Measurements from ENCODE around the gene SH3D19. TPM values are rescaled to one million over a fixed set of nuclear protein-coding genes. Genes with fewer than 3 reads are reported as not detected.

The SH3D19 gene
- total RNA-seq, 1 donor from 2014 or later, result 121 TPM

DNA sequence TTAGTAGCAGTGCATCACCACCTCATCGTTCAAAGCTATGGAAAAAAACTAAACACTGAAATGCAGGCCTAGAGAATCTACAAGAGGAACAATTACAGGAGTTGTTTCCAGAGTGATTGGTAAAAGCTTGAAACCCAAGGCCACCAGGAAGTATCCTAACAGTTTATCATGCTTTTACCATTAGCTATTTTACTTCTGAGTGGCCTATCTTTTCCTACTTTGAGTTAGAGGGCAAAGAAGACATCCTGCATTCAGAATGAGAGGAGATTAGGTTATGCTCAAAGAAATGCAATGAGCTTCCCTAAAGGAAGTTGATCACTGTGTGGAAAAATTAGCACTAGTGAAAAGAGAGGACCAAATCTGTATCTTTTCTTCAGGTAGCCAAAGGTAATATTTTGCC is 118.2 kb downstream of the SH3D19 start:
- H3K36me3 ChIP-seq, result no peaks in the 10 kb centered on the region
- intact Hi-C loops (cut with micrococcal nuclease), result no loop called here
- H3K27me3 ChIP-seq (ENCODE audit: low read depth), result no peaks in the 10 kb centered on the region
- H3K4me1 ChIP-seq, result peaks cover 72% of the 10 kb centered on the region
- no peaks in the 10 kb centered on the region for H3K9me3 ChIP-seq (replicated peaks)
- TF ChIP-seq, protein P1, sequence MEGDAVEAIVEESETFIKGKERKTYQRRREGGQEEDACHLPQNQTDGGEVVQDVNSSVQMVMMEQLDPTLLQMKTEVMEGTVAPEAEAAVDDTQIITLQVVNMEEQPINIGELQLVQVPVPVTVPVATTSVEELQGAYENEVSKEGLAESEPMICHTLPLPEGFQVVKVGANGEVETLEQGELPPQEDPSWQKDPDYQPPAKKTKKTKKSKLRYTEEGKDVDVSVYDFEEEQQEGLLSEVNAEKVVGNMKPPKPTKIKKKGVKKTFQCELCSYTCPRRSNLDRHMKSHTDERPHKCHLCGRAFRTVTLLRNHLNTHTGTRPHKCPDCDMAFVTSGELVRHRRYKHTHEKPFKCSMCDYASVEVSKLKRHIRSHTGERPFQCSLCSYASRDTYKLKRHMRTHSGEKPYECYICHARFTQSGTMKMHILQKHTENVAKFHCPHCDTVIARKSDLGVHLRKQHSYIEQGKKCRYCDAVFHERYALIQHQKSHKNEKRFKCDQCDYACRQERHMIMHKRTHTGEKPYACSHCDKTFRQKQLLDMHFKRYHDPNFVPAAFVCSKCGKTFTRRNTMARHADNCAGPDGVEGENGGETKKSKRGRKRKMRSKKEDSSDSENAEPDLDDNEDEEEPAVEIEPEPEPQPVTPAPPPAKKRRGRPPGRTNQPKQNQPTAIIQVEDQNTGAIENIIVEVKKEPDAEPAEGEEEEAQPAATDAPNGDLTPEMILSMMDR (IDR thresholded peaks at IDR 0.05; ENCODE audit: borderline replicate concordance), result no peak
- H3K27ac ChIP-seq (replicated peaks), result peak overlapping the region; percentile 77
- no peak for DNase-seq
- H3K4me3 ChIP-seq, result no peak overlapping the region

DNA sequence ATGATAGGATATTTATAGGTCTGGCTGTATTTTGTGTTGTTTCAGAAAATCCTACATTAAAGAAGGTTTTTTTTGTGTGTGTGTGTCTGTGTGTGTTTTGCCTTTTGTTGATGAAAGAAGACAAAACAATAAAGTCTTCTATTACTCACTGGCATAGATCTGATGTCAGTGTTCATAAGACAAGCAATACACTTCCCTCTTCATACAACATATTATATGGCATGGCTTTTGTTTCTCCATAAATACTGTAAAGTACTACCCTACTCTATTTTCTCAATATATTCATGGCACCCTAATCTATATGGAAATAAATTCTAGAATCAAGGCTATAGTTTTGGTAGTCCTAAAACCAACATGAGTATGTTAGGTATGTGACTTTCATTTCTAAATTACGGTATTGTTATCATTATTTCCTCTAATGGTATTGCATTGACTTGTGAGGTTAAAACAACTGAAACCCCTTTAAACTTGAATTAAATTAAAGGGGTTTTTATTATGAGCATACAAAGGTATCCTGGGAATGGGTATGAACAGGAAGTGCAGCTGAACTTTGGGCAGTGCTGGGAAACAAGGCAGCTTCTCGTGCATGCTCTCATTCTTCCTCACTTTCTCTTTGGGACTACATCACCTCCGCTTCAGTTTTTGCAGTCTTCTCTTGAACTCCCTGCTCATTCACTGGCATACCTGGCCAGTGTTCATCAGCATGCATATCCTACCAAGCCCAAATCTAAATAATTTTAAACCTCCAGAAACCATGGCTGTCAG is 119.0 kb downstream of the SH3D19 start:
- intact Hi-C loops (cut with micrococcal nuclease), result no loop called here
- Histone ChIP-seq H3K4me1 (peaks cover 77% of the 10 kb centered on the region), H3K4me3 (no peak overlapping the region), H3K36me3 (no peaks in the 10 kb centered on the region), H3K9me3 (replicated peaks) (no peaks in the 10 kb centered on the region), H3K27ac (replicated peaks) (peak overlapping the region; percentile 77), H3K27me3 (ENCODE audit: low read depth) (no peaks in the 10 kb centered on the region)
- DNase-seq, result no peak
- TF ChIP-seq, protein P1 (IDR thresholded peaks at IDR 0.05; ENCODE audit: borderline replicate concordance), result no peak

- peaks cover 74% of the 10 kb centered on the region for H3K4me1 ChIP-seq
- TF ChIP-seq, protein P1 (IDR thresholded peaks at IDR 0.05; ENCODE audit: borderline replicate concordance), result no peak
- intact Hi-C loops (cut with micrococcal nuclease), result no loop called here
Observed at GRCh38 chr4:151205722-151206121, 119.7 kb downstream of the SH3D19 start.

DNA sequence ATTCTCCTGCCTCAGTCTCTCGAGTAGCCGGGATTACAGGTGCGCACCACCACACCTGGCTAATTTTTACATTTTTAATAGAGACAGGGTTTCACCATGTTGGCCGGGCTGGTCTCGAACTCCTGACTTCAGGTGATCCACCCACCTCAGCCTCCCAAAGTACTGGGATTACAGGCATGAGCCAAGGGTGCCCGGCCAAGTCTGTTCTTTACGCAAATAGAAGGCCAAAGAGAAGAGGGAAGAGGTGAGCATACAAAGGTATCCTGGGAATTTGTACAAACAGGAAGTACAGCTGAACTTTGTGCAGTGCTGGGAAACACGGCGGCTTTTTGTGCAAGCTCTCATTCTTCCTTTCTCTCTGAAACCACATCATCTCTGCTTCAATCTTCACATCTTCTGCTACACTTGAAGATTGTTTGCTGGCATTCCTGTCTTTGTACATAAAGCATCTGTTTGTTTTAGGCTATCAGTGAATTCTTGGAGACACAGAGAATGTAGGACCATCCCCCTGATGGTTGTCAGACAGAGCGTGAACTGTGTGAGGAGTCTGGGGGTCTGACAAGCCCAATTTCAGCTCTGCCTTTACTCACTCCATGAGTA is 120.4 kb downstream of the SH3D19 start:
- no peaks in the 10 kb centered on the region for H3K36me3 ChIP-seq
- H3K27ac ChIP-seq (replicated peaks), result peak overlapping the region; percentile 77
- no peak for DNase-seq
- H3K9me3 ChIP-seq (replicated peaks), result no peaks in the 10 kb centered on the region
- H3K27me3 ChIP-seq (ENCODE audit: low read depth), result no peaks in the 10 kb centered on the region
- peaks cover 81% of the 10 kb centered on the region for H3K4me1 ChIP-seq
- intact Hi-C loops (cut with micrococcal nuclease), result no loop called here
- H3K4me3 ChIP-seq, result no peak overlapping the region
- TF ChIP-seq, protein P1 (IDR thresholded peaks at IDR 0.05; ENCODE audit: borderline replicate concordance), result no peak

More at GRCh38 chr4:151205722-151206121, 119.7 kb downstream of the SH3D19 start:
- Histone ChIP-seq H3K27ac (replicated peaks) (peak overlapping the region; percentile 77), H3K27me3 (ENCODE audit: low read depth) (no peaks in the 10 kb centered on the region), H3K9me3 (replicated peaks) (no peaks in the 10 kb centered on the region), H3K36me3 (no peaks in the 10 kb centered on the region), H3K4me3 (no peak overlapping the region)
- DNase-seq, result no peak

- peaks cover 92% of the 10 kb centered on the region for H3K4me1 ChIP-seq
- intact Hi-C loops (cut with micrococcal nuclease), result no loop called here
Observed at GRCh38 chr4:151202851-151203455, 122.5 kb downstream of the SH3D19 start.

More at GRCh38 chr4:151202851-151203455, 122.5 kb downstream of the SH3D19 start:
- peak overlapping the region; percentile 77 for H3K27ac ChIP-seq (replicated peaks)
- H3K4me3 ChIP-seq, result peak overlapping the region; percentile 15
- TF ChIP-seq, protein P1 (IDR thresholded peaks at IDR 0.05; ENCODE audit: borderline replicate concordance), result no peak
- no peak for DNase-seq
- H3K27me3 ChIP-seq (ENCODE audit: low read depth), result no peaks in the 10 kb centered on the region
- no peaks in the 10 kb centered on the region for H3K9me3 ChIP-seq (replicated peaks)
- no peaks in the 10 kb centered on the region for H3K36me3 ChIP-seq
